ENCODE results near the gene DNAJB6.

The DNAJB6 gene

DNA sequence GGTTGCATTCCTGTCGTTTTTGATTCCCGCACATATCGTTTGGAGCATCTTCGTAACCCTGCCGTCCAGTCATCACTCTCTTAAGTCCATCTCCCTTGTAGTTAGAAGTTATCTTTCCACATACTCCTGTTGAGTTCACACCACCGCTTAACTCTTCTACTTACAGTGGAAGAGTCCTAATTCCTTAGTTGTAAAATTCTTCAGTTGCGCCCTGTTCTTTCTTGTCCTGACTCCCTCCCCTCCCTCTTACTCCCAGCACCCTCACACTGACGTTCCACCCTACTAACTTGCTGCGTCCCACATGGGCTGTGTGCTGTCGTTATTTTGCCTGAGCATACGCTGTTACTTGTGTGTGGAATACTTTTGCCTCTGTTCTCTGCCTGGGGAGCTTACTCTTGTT is 11.7 kb downstream of the DNAJB6 start:
- no peak for FAIRE-seq
- TF ChIP-seq PAX5 (IDR thresholded peaks at IDR 0.05; ENCODE audit: insufficient read depth, low read length, severe bottlenecking): no peak
- no peak for TF ChIP-seq TAF1 (IDR thresholded peaks at IDR 0.05; ENCODE audit: low read depth, low read length)
- no peak for TF ChIP-seq POLR2A (IDR thresholded peaks at IDR 0.05; ENCODE audit: low read depth, low read length)
- TF ChIP-seq POLR2AphosphoS5 (IDR thresholded peaks at IDR 0.05; ENCODE audit: low read depth, low read length): no peak
- no peak for TF ChIP-seq POU2F2 (IDR thresholded peaks at IDR 0.05; ENCODE audit: low read depth, low read length)
- TF ChIP-seq SPI1 (IDR thresholded peaks at IDR 0.05; ENCODE audit: low read depth, low read length): no peak
- no peak for DNase-seq (ENCODE audit: insufficient read length, low spot score)

DNA sequence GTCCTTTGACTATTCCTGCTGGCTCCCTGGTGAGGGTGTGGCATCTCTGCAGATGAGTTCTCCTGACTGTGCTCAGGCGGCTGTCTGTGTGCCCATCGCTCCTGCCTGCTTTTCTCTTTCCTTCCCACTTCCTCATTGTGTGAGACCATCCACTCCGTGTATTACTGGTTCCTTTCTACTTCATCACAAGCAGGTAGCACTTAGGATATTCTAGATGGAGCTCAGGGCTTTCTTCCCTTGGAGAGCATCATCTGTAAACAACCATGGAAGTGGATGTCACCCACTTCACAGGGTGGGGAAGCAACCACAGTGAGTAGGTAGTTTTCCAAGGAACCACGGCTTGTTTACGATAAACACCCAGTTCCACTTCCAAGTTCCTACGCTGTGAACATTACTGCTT is 15.7 kb downstream of the DNAJB6 start:
- TF ChIP-seq TAF1 (IDR thresholded peaks at IDR 0.05; ENCODE audit: low read depth, low read length) (no peak), POU2F2 (IDR thresholded peaks at IDR 0.05; ENCODE audit: low read depth, low read length) (no peak), POLR2AphosphoS5 (IDR thresholded peaks at IDR 0.05; ENCODE audit: low read depth, low read length) (no peak), SPI1 (IDR thresholded peaks at IDR 0.05; ENCODE audit: low read depth, low read length) (peak; percentile 89), POLR2A (IDR thresholded peaks at IDR 0.05; ENCODE audit: low read depth, low read length) (no peak), PAX5 (IDR thresholded peaks at IDR 0.05; ENCODE audit: insufficient read depth, low read length, severe bottlenecking) (no peak)
- DNase-seq (ENCODE audit: insufficient read length, low spot score) (no peak), FAIRE-seq (peak; percentile 58)

DNA sequence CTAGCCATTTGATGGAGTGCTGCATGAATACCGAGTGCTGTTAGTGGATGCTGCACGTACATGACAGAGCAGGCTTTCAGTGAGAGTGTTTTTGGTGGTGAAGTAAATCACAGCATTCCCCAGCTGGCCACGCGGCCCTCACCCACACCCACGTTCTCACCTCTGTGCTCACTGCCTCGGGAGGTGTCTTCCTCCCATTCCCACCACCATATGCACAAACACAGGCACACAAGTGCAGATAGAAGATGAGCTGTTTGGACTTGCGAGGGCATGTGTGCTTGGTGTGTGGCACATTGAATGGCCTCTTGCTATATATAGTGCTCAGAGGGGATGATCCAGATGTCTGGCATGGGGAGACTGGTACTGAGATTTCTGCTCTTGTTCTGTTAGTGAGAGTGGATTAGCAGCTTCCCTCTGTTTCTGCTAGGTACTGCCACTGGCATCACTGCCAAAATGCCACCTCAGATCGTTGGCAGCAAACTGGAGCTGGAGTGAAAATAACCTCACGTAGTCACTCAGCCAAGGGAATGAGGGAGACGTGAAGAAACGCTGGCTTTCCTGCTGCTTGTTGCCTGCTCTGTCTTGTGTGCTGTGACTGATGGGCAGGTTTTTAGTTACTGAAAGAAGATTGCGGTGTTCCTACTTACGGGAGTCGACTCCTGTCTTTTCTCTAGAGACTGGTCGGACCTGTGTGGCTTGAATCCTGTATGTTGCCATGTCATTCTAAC is 19.1 kb downstream of the DNAJB6 start:
- FAIRE-seq (no peak), DNase-seq (ENCODE audit: insufficient read length, low spot score) (no peak)
- TF ChIP-seq POU2F2 (IDR thresholded peaks at IDR 0.05; ENCODE audit: low read depth, low read length) (no peak), SPI1 (IDR thresholded peaks at IDR 0.05; ENCODE audit: low read depth, low read length) (no peak), POLR2AphosphoS5 (IDR thresholded peaks at IDR 0.05; ENCODE audit: low read depth, low read length) (no peak), TAF1 (IDR thresholded peaks at IDR 0.05; ENCODE audit: low read depth, low read length) (no peak), PAX5 (IDR thresholded peaks at IDR 0.05; ENCODE audit: insufficient read depth, low read length, severe bottlenecking) (no peak), POLR2A (IDR thresholded peaks at IDR 0.05; ENCODE audit: low read depth, low read length) (no peak)

DNA sequence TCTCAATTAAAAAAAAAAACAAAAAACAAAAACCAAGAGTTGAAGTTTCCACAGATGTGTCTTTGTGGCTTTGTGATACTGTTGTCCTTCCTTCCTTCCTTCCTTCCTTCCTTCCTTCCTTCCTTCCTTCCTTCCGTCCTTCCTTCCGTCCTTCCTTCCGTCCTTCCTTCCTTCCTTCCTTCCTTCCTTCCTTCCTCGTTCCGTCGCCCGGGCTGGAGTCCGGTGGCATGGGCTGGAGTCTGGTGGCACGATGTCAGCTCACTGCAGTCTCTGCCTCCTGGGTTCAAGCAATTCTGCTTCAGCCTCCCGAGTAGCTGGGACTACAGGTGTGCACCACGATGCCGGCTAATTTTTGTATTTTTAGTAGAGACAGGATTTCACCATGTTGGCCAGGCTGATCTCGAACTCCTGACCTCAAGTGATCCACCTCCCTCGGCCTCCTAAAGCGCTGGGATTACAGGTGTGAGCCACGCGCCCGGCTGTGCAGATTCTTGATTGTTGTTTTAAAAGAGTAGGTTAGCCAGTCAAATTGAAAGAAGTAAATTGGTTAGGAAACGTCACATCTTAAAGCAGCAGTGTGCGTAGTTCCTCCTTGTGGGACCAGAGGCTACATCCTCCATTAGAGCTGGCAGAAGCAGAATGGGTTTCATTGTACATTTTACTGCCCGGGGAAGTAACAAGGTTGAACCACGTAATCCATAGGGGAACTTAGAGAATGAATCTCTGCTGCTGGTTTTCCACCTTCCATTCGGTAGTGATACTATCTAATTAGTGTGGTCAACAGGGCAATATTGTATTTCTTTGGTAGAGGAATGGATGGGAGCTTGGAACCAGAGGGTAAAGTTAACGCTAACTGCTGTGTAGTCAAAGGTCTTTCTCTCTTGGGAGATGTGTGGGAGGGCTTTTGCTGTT is 20.6 kb downstream of the DNAJB6 start:
- DNase-seq (ENCODE audit: insufficient read length, low spot score): no peak
- TF ChIP-seq SPI1 (IDR thresholded peaks at IDR 0.05; ENCODE audit: low read depth, low read length): no peak
- TF ChIP-seq PAX5 (IDR thresholded peaks at IDR 0.05; ENCODE audit: insufficient read depth, low read length, severe bottlenecking): no peak
- TF ChIP-seq POU2F2 (IDR thresholded peaks at IDR 0.05; ENCODE audit: low read depth, low read length): no peak
- TF ChIP-seq POLR2A (IDR thresholded peaks at IDR 0.05; ENCODE audit: low read depth, low read length): no peak
- no peak for TF ChIP-seq POLR2AphosphoS5 (IDR thresholded peaks at IDR 0.05; ENCODE audit: low read depth, low read length)
- TF ChIP-seq TAF1 (IDR thresholded peaks at IDR 0.05; ENCODE audit: low read depth, low read length): no peak
- no peak for FAIRE-seq

DNA sequence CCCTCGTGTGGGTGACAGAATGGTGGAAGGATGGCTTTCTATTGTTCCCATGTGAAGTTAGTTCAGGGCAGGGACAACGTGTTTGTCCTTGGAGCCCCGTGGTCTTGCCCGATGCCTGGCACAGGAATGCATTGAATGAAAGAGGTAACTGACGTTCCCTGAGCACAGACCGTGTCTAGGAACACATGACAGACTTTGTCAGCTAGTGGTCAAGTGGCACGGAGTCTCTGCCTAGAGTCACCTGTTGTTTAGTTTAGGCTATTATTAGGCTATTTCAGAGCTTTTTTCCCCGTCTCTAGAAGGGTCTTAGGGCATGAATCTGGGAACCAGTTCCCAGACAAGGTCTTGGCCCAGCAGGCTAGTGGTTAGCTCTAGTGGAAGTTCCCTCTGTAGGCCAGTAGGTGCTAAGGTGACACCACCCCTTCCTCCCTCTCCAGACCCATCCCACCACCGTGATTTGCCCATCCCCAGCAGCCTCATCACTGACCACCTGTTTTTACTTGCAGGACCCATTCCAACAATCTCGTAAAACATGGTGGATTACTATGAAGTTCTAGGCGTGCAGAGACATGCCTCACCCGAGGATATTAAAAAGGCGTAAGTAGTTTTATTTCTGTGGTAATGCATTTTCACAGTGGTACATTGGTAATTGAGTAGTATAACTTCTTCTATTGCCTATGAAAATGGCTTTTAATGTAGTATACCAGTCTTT is 21.4 kb downstream of the DNAJB6 start:
- DNase-seq (ENCODE audit: insufficient read length, low spot score) (no peak), FAIRE-seq (no peak)
- TF ChIP-seq POU2F2 (IDR thresholded peaks at IDR 0.05; ENCODE audit: low read depth, low read length) (no peak), TAF1 (IDR thresholded peaks at IDR 0.05; ENCODE audit: low read depth, low read length) (no peak)

DNA sequence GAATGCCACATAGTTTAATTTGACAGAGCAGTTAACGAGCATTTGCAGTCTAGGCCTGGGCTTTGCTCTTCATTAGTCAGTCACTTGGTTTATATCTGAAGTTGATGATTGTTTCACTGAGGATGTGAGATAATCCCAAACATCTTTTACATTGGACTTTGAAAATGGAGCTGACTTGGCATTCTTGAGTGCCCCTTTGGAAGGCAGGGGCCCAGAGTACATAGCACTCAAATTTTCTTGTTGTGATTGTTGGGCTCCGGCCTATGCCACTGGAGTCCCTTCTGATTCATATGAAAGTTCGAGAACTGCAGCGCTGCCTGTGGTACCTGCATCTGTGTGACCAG is 21.9 kb downstream of the DNAJB6 start:
- DNase-seq (ENCODE audit: insufficient read length, low spot score): no peak
- no peak for FAIRE-seq
- TF ChIP-seq PAX5 (IDR thresholded peaks at IDR 0.05; ENCODE audit: insufficient read depth, low read length, severe bottlenecking): no peak
- TF ChIP-seq POLR2A (IDR thresholded peaks at IDR 0.05; ENCODE audit: low read depth, low read length): no peak
- no peak for TF ChIP-seq POU2F2 (IDR thresholded peaks at IDR 0.05; ENCODE audit: low read depth, low read length)
- no peak for TF ChIP-seq SPI1 (IDR thresholded peaks at IDR 0.05; ENCODE audit: low read depth, low read length)

DNA sequence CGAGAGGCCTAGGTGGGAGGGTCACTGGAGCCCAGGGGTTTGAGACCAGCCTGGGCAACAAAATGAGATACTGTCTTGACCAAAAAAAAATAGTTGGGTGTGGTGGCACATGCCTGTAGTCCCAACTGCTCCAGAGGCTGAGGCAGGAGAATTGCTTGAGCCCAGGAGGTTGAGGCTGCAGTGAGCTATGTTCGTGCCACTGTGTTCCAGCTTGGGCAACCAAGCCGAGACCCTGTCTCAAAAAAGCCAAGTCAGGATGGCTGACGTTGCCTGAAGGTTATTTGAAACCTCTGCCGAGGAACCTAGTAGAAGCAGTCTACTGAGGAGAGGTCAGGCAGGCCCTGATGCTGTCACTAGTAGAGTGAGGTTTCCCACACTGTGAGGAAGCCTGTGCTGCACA is 22.8 kb downstream of the DNAJB6 start:
- FAIRE-seq: no peak
- TF ChIP-seq POLR2A (IDR thresholded peaks at IDR 0.05; ENCODE audit: low read depth, low read length) (no peak), SPI1 (IDR thresholded peaks at IDR 0.05; ENCODE audit: low read depth, low read length) (no peak), TAF1 (IDR thresholded peaks at IDR 0.05; ENCODE audit: low read depth, low read length) (no peak), POLR2AphosphoS5 (IDR thresholded peaks at IDR 0.05; ENCODE audit: low read depth, low read length) (no peak), PAX5 (IDR thresholded peaks at IDR 0.05; ENCODE audit: insufficient read depth, low read length, severe bottlenecking) (no peak), POU2F2 (IDR thresholded peaks at IDR 0.05; ENCODE audit: low read depth, low read length) (no peak)

DNA sequence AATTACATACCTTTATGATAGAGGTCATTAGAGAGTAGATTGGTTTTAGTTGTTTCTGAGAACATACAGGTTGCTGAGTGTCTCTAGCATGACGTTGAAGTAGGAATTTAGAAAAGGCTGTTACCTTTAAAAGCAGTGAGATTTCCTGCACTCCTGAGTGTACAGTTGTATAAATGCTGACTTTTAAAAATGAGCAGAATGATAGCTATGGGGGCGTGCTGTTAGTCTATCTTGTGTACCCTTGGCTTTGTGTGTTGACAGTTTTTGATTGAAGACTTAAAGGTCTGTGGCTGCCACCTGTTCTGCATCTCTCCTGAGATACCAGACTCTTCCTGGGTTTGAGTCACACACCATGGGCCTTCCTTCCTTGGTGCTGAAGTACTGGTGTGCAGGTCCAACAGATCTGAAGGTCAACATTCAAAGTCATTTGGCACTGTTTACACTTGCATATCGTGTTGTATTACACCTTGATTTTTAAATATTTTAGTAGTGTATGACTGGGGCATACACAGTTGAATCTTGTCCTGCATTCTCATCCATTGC is 23.8 kb downstream of the DNAJB6 start:
- DNase-seq (ENCODE audit: insufficient read length, low spot score) (no peak), FAIRE-seq (no peak)
- TF ChIP-seq PAX5 (IDR thresholded peaks at IDR 0.05; ENCODE audit: insufficient read depth, low read length, severe bottlenecking): no peak
- TF ChIP-seq POLR2AphosphoS5 (IDR thresholded peaks at IDR 0.05; ENCODE audit: low read depth, low read length): no peak
- no peak for TF ChIP-seq POLR2A (IDR thresholded peaks at IDR 0.05; ENCODE audit: low read depth, low read length)
- no peak for TF ChIP-seq SPI1 (IDR thresholded peaks at IDR 0.05; ENCODE audit: low read depth, low read length)
- no peak for TF ChIP-seq TAF1 (IDR thresholded peaks at IDR 0.05; ENCODE audit: low read depth, low read length)
- no peak for TF ChIP-seq POU2F2 (IDR thresholded peaks at IDR 0.05; ENCODE audit: low read depth, low read length)

More for the DNA sequence above, 22.8 kb downstream of the DNAJB6 start:
- no peak for DNase-seq (ENCODE audit: insufficient read length, low spot score)

DNA sequence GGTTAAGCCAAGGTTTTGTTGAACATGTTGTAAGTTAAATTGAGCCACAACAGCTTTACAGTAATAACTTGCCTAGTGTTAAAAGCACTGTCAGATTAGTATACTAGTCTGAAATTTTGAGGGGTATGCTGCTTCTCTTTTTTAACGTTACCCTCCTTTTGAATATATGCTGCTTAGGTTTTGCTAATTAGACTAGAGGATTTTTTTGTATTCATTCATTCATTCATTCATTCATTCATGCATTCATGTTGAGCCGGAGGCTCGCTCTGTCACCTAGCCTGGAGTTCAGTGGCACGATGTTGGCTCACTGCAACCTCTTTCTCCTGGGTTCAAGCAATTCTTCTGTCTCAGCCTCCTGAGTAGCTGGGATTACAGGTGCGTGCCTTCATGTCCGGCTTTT is 24.7 kb downstream of the DNAJB6 start:
- DNase-seq (ENCODE audit: insufficient read length, low spot score) (no peak), FAIRE-seq (no peak)
- no peak for TF ChIP-seq POLR2AphosphoS5 (IDR thresholded peaks at IDR 0.05; ENCODE audit: low read depth, low read length)
- TF ChIP-seq POLR2A (IDR thresholded peaks at IDR 0.05; ENCODE audit: low read depth, low read length): no peak
- TF ChIP-seq PAX5 (IDR thresholded peaks at IDR 0.05; ENCODE audit: insufficient read depth, low read length, severe bottlenecking): no peak
- no peak for TF ChIP-seq TAF1 (IDR thresholded peaks at IDR 0.05; ENCODE audit: low read depth, low read length)
- no peak for TF ChIP-seq POU2F2 (IDR thresholded peaks at IDR 0.05; ENCODE audit: low read depth, low read length)
- TF ChIP-seq SPI1 (IDR thresholded peaks at IDR 0.05; ENCODE audit: low read depth, low read length): no peak
